NCI-H1105 (cell line): ENCODE results near the gene RAB5IF.
"Not testable (repeated sequence)": the region's sequence is repeated elsewhere in the genome, so short reads cannot be mapped to it uniquely, and the experiment has no call there.

Experiments
- DNase-seq: peaks from one replicate; lab custom pipeline; 2025; lab: John Stamatoyannopoulos, UW

RAB5IF gene

GRCh38 chr20:36585410-36586125 is 20.0 kb upstream of the RAB5IF start:
- DNase-seq, result no peak

GRCh38 chr20:36587388-36588070 is 18.1 kb upstream of the RAB5IF start:
- no peak for DNase-seq

- DNase-seq, result no peak
These were observed 14.3 kb upstream of the RAB5IF start for GRCh38 chr20:36591281-36591680.

GRCh38 chr20:36591854-36592641 is 13.5 kb upstream of the RAB5IF start:
- peak; percentile 27 for DNase-seq

- DNase-seq, result no peak
These were observed 12.1 kb upstream of the RAB5IF start for GRCh38 chr20:36593347-36593929.

- DNase-seq, result no peak
These were observed 5.7 kb upstream of the RAB5IF start for GRCh38 chr20:36599912-36600345.

GRCh38 chr20:36601540-36601939 is 4.0 kb upstream of the RAB5IF start:
- DNase-seq, result no peak

GRCh38 chr20:36604952-36605398 is 604 bp upstream of the RAB5IF start:
- no peak for DNase-seq

GRCh38 chr20:36606158-36607066 is 833 bp downstream of the RAB5IF start:
- no peak for DNase-seq

- no peak for DNase-seq
These were observed 2.2 kb downstream of the RAB5IF start for GRCh38 chr20:36607586-36608387.

- DNase-seq, result not testable (repeated sequence)
These were observed 2.8 kb downstream of the RAB5IF start for GRCh38 chr20:36608388-36608728.

- no peak for DNase-seq
These were observed 6.0 kb downstream of the RAB5IF start for GRCh38 chr20:36611625-36612024.

GRCh38 chr20:36613974-36614373 is 8.4 kb downstream of the RAB5IF start:
- no peak for DNase-seq

- DNase-seq, result no peak
These were observed 9.4 kb downstream of the RAB5IF start for GRCh38 chr20:36614781-36615557.

GRCh38 chr20:36620917-36621316 is 15.3 kb downstream of the RAB5IF start:
- no peak for DNase-seq

- DNase-seq, result no peak
These were observed 17.9 kb downstream of the RAB5IF start for GRCh38 chr20:36623444-36623843.

GRCh38 chr20:36624068-36624943 is 18.7 kb downstream of the RAB5IF start:
- no peak for DNase-seq

- no peak for DNase-seq
These were observed 19.4 kb downstream of the RAB5IF start for GRCh38 chr20:36624944-36625324.

- DNase-seq, result no peak
These were observed 22.5 kb downstream of the RAB5IF start for GRCh38 chr20:36628076-36628475.
